Measurements from ENCODE around the gene RHOH. TPM values are rescaled to one million over a fixed set of nuclear protein-coding genes. Genes with fewer than 3 reads are reported as not detected.
A peak's percentile ranks its signal among the peaks of the same experiment; 100 is the strongest.

The RHOH gene
- total and polyA plus RNA-seq, 2 donors, result 71.2 to 109 TPM

DNA sequence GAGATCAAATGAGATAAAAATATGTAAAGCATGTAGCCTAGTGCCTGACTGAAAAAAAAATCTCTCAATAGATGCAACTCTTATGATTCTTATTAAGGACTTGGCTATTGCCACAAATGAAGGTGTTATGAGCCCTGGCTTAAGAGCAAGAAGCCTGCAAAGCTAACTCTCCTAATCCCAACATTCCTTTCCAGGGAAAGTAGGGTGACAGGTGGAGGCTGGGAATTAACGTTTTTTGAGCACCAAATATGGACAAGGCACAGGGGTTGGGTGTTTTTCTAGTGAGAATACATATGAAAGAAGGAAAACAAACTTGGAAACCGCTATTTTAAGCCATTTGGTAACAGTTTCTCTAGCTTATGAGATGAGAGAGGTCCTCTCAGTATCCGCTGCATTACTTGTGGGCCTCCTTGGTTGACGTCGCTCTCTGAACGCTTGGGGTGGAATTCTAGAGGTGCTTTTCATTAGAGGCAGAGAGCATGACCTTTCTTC lies 2.4 kb downstream of the RHOH start:
- Histone ChIP-seq H3K27me3 (ENCODE audit: control insufficient read depth in 2 of 2, insufficient read depth in 1 of 2, low read length in 1 of 2) (no peaks in the 10 kb centered on the region), H3K4me3 (ENCODE audit: low read length in 2 of 2) (peak overlapping the region; percentile 87 to 92), H3K9me3 (ENCODE audit: control insufficient read depth in 2 of 2, insufficient read depth in 1 of 2, low read length in 1 of 2) (peaks cover 0 to 2% of the 10 kb centered on the region in 2 donors), H3K4me1 (ENCODE audit: control insufficient read depth in 2 of 2, insufficient read depth in 2 of 2, low read length in 2 of 2) (peaks cover 21 to 40% of the 10 kb centered on the region in 2 donors), H3K36me3 (ENCODE audit: control insufficient read depth in 2 of 2, insufficient read depth in 2 of 2, low read length in 1 of 2) (peaks cover 4 to 14% of the 10 kb centered on the region in 2 donors), H3K27ac (ENCODE audit: low read depth in 1 of 2, low read length in 1 of 2) (peak overlapping the region; percentile 89 to 97)
- DNase-seq (ENCODE audit: low read depth in 6 of 9, low spot score in 9 of 9), result peak in 1 of 9 donors; percentile 72
- 3% methylated on average over 6 of the region's 6 CpGs for WGBS

DNA sequence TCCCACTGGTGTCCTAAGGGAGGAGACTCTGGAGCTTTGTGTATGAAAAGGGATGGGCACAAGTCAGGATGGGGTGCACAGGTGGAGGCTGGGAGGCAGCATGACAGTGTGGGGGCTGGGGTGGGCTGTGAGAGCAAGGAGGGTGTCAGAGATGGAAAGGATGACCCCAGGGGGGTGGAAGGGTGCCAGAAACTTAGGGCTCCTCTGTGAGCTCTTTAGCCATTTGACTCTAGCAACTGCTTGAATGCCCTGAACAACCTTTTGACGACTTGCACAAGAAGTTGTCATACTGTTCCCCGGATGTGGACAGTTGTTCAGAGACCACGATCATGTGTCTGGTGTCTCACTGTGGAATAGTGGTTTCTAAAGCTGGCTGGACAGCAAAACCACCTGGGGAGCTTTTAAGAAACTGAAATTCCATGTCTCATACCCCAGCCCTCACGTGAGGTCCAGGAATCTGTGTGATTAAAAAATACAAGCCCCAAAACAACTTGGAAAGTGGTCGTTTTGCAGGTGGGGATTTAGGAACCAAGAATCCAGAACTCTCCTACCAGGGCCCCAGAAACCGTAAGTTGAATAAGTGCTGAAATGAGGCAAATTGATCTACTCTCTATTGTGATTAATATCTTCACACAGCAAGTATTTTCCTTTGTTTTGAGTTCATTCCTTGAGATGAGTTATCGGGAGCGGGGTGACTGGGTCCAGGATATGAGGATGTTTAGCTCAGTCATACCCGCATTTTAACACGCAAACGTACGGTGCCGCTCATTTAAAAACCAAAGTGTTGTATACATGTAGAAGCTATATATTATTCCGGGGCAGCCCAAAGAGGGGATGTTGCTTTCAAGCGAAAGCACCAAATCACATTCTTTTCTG lies 3.4 kb downstream of the RHOH start:
- H3K27ac ChIP-seq (ENCODE audit: low read depth in 1 of 2, low read length in 1 of 2), result peak overlapping the region; percentile 89 to 97
- no peaks in the 10 kb centered on the region for H3K27me3 ChIP-seq (ENCODE audit: control insufficient read depth in 2 of 2, insufficient read depth in 1 of 2, low read length in 1 of 2)
- H3K36me3 ChIP-seq (ENCODE audit: control insufficient read depth in 2 of 2, insufficient read depth in 2 of 2, low read length in 1 of 2), result peaks cover 4 to 23% of the 10 kb centered on the region in 2 donors
- H3K9me3 ChIP-seq (ENCODE audit: control insufficient read depth in 2 of 2, insufficient read depth in 1 of 2, low read length in 1 of 2), result peaks cover 0 to 2% of the 10 kb centered on the region in 2 donors
- peaks cover 29 to 42% of the 10 kb centered on the region in 2 donors for H3K4me1 ChIP-seq (ENCODE audit: control insufficient read depth in 2 of 2, insufficient read depth in 2 of 2, low read length in 2 of 2)
- peak overlapping the region; percentile 87 to 92 for H3K4me3 ChIP-seq (ENCODE audit: low read length in 2 of 2)
- 6% methylated on average over 15 of the region's 15 CpGs for WGBS
- peak in 5 of 9 donors; percentile 55 to 88 (median 67) for DNase-seq (ENCODE audit: low read depth in 6 of 9, low spot score in 9 of 9)

DNA sequence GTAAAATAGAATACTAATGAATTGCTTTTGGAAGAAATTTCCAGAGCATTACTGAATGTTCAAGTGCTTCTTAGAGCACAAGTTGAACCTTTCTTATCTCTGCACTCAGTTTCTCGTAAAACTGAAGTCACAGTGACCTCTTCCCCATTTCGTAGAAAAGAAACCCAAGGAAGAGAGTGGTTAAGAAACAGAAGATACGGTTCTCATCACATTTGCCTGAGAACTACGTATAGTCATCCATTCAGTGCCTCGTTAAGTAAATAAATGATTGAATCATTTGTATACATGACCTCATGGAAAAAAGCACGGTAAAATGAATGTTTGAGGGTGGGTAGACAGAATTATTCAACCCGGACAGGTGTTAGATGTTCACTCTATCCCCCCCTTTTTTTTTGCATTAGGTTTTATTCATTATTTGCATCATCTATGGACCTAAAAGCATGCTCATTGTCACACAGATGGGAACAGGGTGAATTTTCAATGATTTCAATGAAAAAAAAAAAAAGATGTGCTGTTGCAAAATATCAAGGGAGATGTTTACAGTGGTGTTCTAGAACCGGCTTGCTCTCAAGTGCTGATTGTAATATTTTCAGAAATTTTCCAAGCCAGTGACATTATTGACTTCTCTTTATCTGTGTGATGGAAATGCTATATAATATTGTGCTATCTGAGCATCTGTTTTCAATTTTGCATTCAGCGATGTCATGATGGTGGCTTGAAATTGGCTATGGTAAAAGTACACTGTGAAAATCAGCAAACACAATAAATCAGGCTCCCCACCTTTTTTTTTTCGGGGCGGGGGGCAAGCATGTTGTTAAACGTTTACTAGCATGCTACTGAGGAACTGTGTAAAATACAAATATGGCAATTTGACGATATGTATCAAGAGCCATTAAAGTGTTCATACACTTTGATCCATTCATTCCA lies 4.3 kb downstream of the RHOH start:
- H3K4me3 ChIP-seq (ENCODE audit: low read length in 2 of 2), result peak overlapping the region; percentile 87 to 92
- no peaks in the 10 kb centered on the region for H3K9me3 ChIP-seq (ENCODE audit: control insufficient read depth in 2 of 2, insufficient read depth in 1 of 2, low read length in 1 of 2)
- peak in 1 of 9 donors; percentile 73 for DNase-seq (ENCODE audit: low read depth in 6 of 9, low spot score in 9 of 9)
- peaks cover 28 to 41% of the 10 kb centered on the region in 2 donors for H3K4me1 ChIP-seq (ENCODE audit: control insufficient read depth in 2 of 2, insufficient read depth in 2 of 2, low read length in 2 of 2)
- WGBS, result 10% methylated on average over 13 of the region's 13 CpGs
- H3K36me3 ChIP-seq (ENCODE audit: control insufficient read depth in 2 of 2, insufficient read depth in 2 of 2, low read length in 1 of 2), result peaks cover 4 to 30% of the 10 kb centered on the region in 2 donors
- H3K27me3 ChIP-seq (ENCODE audit: control insufficient read depth in 2 of 2, insufficient read depth in 1 of 2, low read length in 1 of 2), result no peaks in the 10 kb centered on the region
- peak overlapping the region; percentile 89 to 97 for H3K27ac ChIP-seq (ENCODE audit: low read depth in 1 of 2, low read length in 1 of 2)

DNA sequence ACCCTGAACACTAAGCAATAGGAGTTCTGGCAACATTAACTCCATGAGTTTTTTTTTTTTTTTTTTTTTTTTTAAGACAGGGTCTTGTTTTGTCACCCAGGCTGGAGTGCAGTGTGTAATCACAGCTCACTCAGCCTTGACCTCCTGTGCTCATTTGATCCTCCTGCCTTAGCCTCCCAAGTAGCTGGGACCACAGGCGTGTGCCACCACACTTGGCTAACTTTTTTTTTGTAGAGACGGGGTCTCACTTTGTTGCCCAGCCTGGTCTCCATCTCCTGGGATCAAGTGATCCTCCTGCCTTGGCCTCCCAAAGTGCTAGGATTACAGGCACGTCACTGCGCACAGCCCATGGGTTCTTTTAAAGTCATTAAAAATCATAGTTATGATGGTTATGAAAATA lies 5.1 kb downstream of the RHOH start:
- no peaks in the 10 kb centered on the region for H3K27me3 ChIP-seq (ENCODE audit: control insufficient read depth in 2 of 2, insufficient read depth in 1 of 2, low read length in 1 of 2)
- peaks cover 27 to 39% of the 10 kb centered on the region in 2 donors for H3K4me1 ChIP-seq (ENCODE audit: control insufficient read depth in 2 of 2, insufficient read depth in 2 of 2, low read length in 2 of 2)
- H3K27ac ChIP-seq (ENCODE audit: low read depth in 1 of 2, low read length in 1 of 2), result peak overlapping the region; percentile 65 to 89
- H3K36me3 ChIP-seq (ENCODE audit: control insufficient read depth in 2 of 2, insufficient read depth in 2 of 2, low read length in 1 of 2), result peaks cover 4 to 32% of the 10 kb centered on the region in 2 donors
- DNase-seq (ENCODE audit: low read depth in 6 of 9, low spot score in 9 of 9), result no peak
- H3K4me3 ChIP-seq (ENCODE audit: low read length in 2 of 2), result peak overlapping the region; percentile 87 to 92
- H3K9me3 ChIP-seq (ENCODE audit: control insufficient read depth in 2 of 2, insufficient read depth in 1 of 2, low read length in 1 of 2), result no peaks in the 10 kb centered on the region
- 53% methylated on average over 4 of the region's 4 CpGs for WGBS

DNA sequence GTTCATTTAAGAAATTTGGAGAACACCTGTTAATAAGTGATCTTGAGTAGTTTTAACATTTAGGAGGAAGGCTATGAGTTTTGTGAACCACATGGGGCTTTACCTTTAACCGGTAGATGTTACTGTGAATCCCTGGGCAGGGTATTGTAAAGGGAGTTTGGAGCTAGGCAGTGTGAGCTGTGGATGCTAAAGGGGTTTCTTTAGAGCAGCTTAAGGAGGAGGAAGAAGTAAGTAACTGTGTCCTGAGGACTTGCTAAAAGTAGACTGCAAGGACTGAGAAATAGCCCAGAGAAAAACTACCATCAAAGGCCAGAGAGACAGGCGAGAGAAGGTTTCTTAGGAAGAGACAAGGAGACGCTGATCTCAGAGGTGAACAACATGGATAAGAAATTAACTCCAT lies 5.6 kb downstream of the RHOH start:
- no peaks in the 10 kb centered on the region for H3K27me3 ChIP-seq (ENCODE audit: control insufficient read depth in 2 of 2, insufficient read depth in 1 of 2, low read length in 1 of 2)
- H3K4me3 ChIP-seq (ENCODE audit: low read length in 2 of 2), result peak overlapping the region; percentile 54 to 87
- WGBS, result 5% methylated on average over 3 of the region's 3 CpGs
- H3K27ac ChIP-seq (ENCODE audit: low read depth in 1 of 2, low read length in 1 of 2), result peak overlapping the region; percentile 65 to 89
- peak in 1 of 9 donors; percentile 60 for DNase-seq (ENCODE audit: low read depth in 6 of 9, low spot score in 9 of 9)
- peaks cover 4 to 38% of the 10 kb centered on the region in 2 donors for H3K36me3 ChIP-seq (ENCODE audit: control insufficient read depth in 2 of 2, insufficient read depth in 2 of 2, low read length in 1 of 2)
- H3K9me3 ChIP-seq (ENCODE audit: control insufficient read depth in 2 of 2, insufficient read depth in 1 of 2, low read length in 1 of 2), result no peaks in the 10 kb centered on the region
- H3K4me1 ChIP-seq (ENCODE audit: control insufficient read depth in 2 of 2, insufficient read depth in 2 of 2, low read length in 2 of 2), result peaks cover 27 to 44% of the 10 kb centered on the region in 2 donors

DNA sequence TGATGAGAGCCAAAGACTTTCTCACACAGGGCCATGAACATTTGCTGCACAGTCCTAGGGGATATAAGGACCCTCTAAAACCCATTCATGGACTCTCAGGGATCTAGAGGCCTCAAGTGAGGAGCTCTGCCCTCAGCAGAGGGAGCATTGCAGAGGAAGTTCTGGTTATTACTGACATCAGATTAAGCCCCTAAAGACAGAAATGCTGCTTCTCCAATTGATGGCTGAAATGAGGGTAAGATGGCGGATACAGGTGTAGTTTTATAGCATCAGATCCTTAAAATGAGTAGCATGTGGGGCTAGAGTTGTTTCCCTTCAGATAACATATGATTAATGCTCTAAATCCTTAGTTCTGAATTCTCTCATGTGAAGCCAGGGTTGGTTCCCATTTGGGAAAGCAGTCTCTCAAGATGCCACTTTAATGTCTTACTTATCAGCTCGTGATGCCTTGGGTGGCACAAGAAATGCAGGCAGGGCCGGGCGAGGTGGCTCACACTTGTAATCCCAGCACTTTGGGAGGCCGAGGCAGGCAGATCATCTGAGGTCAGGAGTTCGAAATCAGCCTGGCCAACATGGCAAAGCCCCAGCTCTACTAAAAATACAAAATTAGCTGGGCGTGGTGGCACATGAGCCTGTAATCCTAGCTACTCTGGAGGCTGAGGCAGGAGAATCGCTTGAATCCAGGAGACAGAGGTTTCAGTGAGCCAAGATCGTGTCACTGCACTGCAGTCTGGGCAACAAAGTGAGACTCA lies 7.9 kb downstream of the RHOH start:
- H3K27ac ChIP-seq (ENCODE audit: low read depth in 1 of 2, low read length in 1 of 2), result peak overlapping the region; percentile 63 to 82
- DNase-seq (ENCODE audit: low read depth in 6 of 9, low spot score in 9 of 9), result no peak
- H3K36me3 ChIP-seq (ENCODE audit: control insufficient read depth in 2 of 2, insufficient read depth in 2 of 2, low read length in 1 of 2), result peaks cover 4 to 38% of the 10 kb centered on the region in 2 donors
- H3K9me3 ChIP-seq (ENCODE audit: control insufficient read depth in 2 of 2, insufficient read depth in 1 of 2, low read length in 1 of 2), result no peaks in the 10 kb centered on the region
- 60% methylated on average over 9 of the region's 9 CpGs for WGBS
- H3K27me3 ChIP-seq (ENCODE audit: control insufficient read depth in 2 of 2, insufficient read depth in 1 of 2, low read length in 1 of 2), result no peaks in the 10 kb centered on the region
- peak overlapping the region; percentile 21 to 54 for H3K4me3 ChIP-seq (ENCODE audit: low read length in 2 of 2)
- peaks cover 27 to 48% of the 10 kb centered on the region in 2 donors for H3K4me1 ChIP-seq (ENCODE audit: control insufficient read depth in 2 of 2, insufficient read depth in 2 of 2, low read length in 2 of 2)

DNA sequence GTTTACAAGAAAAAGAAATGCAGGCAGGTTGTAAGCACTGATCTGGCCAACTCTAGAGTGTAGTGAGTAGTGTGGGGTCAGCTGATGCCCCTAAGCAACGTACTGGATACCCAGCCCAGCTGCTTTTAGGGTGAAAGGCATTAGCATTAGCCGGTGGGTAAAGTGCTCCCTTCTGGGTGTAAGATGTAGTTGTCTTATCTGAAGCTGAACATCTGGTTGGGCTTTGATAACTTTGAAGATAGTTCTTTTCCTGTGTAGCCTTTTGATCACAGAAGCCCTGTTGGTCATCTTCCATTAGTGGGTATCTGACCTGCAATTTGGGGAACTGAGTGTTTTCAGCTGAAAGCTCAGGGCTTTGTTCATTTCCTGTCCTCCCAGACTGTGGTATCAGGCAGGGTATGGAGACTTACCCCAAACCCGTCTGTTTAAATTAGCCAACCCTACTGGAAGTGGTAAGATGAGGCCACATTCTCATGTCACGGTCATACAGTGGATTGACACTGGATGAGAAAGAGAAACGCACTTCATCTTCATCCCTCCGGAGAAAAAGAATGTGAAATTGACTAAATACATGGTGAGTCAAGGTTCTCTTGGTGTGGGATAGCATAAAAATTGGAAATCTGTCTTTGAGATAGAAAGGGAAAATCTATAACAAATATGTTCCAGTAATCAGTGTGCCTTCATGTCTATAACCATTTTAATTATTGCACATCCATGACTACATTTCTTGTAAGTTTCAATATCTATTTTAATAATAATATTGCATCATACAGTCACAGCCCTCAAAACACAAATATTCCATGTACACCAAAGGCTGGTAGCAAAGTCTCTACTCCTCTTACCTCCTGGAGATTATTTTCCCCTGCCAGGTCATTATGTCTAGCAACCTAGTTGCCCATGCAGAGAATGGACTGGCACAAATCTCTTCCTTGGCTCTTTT lies 8.7 kb downstream of the RHOH start:
- Histone ChIP-seq H3K4me1 (ENCODE audit: control insufficient read depth in 2 of 2, insufficient read depth in 2 of 2, low read length in 2 of 2) (peaks cover 34 to 53% of the 10 kb centered on the region in 2 donors), H3K27me3 (ENCODE audit: control insufficient read depth in 2 of 2, insufficient read depth in 1 of 2, low read length in 1 of 2) (no peaks in the 10 kb centered on the region), H3K27ac (ENCODE audit: low read depth in 1 of 2, low read length in 1 of 2) (peak overlapping the region; percentile 63 to 74), H3K36me3 (ENCODE audit: control insufficient read depth in 2 of 2, insufficient read depth in 2 of 2, low read length in 1 of 2) (peaks cover 9 to 45% of the 10 kb centered on the region in 2 donors), H3K9me3 (ENCODE audit: control insufficient read depth in 2 of 2, insufficient read depth in 1 of 2, low read length in 1 of 2) (no peaks in the 10 kb centered on the region), H3K4me3 (ENCODE audit: low read length in 2 of 2) (peak overlapping the region; percentile 21 to 54)
- 8% methylated on average over 6 of the region's 6 CpGs for WGBS
- peak in 1 of 9 donors; percentile 58 for DNase-seq (ENCODE audit: low read depth in 6 of 9, low spot score in 9 of 9)

Measured in thymus (tissue), 11 donors.